ENCODE results near the gene FFAR1. TPM values are rescaled to one million over a fixed set of nuclear protein-coding genes. Genes with fewer than 3 reads are reported as not detected.

The FFAR1 gene
- polyA plus RNA-seq, 3 donors, result 0.04 TPM; not detected in 2

DNA sequence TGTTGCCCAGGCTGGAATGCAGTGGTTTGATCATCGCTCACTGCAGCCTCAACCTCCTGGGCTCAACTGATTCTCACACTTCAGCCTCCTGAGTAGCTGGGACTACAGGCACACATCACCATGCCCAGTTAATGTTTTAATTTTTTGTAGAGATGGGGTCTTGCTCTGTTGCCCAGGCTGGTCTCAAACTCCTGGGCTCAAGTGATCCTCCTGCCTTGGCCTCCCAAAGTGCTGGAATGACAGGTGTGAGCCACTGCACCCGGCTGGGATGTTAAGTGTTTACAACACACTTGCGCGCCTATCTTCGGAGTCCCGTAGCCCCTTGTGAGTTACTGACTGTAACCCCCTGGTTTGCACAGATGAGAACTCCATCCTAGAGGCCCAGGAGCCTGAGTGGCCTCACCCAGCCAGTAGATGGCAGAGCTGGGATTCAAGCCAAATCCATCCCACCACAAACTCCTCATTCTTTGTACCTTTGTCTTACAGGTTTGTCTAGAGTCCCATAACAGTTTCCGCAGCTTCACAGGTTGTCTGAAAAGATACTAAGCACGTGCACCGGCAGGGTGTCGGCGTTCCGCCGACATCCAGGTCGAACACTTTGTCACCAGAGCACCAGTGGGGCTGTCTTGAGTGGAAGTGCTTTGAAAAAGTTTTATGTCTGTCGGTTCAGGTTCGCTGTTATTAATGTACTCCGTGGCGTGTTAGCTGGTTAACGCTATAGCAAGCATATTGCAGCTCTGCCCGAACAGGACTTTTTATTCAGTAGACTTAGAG lies 41.0 kb upstream of the FFAR1 start:
- 92% methylated on average over 20 of the region's 20 CpGs for WGBS (ENCODE audit: insufficient coverage)
- Histone ChIP-seq H4K20me1 (ENCODE audit: insufficient read depth, low read length) (no peaks in the 10 kb centered on the region), H3K9ac (ENCODE audit: insufficient read depth, low read length, poor library complexity, severe bottlenecking) (no peak overlapping the region), H3K4me3 (replicated peaks in 1 of 3; ENCODE audit: low read depth in 2 of 3, low read length in 3 of 3) (no peak overlapping the region), H3K27me3 (ENCODE audit: control insufficient read depth in 2 of 2, insufficient read depth in 2 of 2, low read length in 2 of 2) (no peaks in the 10 kb centered on the region), H3K36me3 (replicated peaks in 1 of 2; ENCODE audit: control insufficient read depth in 1 of 2, insufficient read depth in 2 of 2, low read length in 2 of 2) (no peaks in the 10 kb centered on the region), H3K4me1 (ENCODE audit: control insufficient read depth in 1 of 2, insufficient read depth in 2 of 2, low read length in 2 of 2) (peaks cover 18 to 21% of the 10 kb centered on the region in 2 donors), H2AFZ (ENCODE audit: insufficient read depth, low read depth, low read length, poor library complexity, severe bottlenecking) (no peak overlapping the region), H3K79me2 (ENCODE audit: insufficient read depth, low read length) (no peaks in the 10 kb centered on the region), H3K4me2 (replicated peaks; ENCODE audit: extremely low read depth, low read length, poor library complexity, severe bottlenecking) (no peak overlapping the region), H3K9me3 (replicated peaks in 1 of 2; ENCODE audit: control insufficient read depth in 1 of 2, insufficient read depth in 1 of 2, low read length in 2 of 2) (no peaks in the 10 kb centered on the region), H3K27ac (ENCODE audit: low read depth in 1 of 2, low read length in 2 of 2) (peak overlapping the region in 1 of 2 donors; percentile 48)
- Mint-ChIP-seq H3K36me3 (peaks cover 0 to 6% of the 10 kb centered on the region in 2 donors), H3K9me3 (peaks cover 0 to 2% (median 0%) of the 10 kb centered on the region in 7 donors), H3K27ac (peak overlapping the region in 6 of 7 donors; percentile 73 to 88 (median 79)), H3K27me3 (ENCODE audit: low read depth in 3 of 3) (peaks cover 1 to 4% (median 3%) of the 10 kb centered on the region in 3 donors), H3K4me3 (peak overlapping the region in 1 of 2 donors; percentile 26), H3K4me1 (peaks cover 33% of the 10 kb centered on the region)
- DNase-seq, result no peak
- intact Hi-C loops (cut with micrococcal nuclease), result loop anchor here (1.0 to 10.0 kb wide), 3 partner anchors 13 to 48 kb away; partner anchors contain the start of gene FFAR3 (in 1 of the 2)
- TF ChIP-seq, protein P1, sequence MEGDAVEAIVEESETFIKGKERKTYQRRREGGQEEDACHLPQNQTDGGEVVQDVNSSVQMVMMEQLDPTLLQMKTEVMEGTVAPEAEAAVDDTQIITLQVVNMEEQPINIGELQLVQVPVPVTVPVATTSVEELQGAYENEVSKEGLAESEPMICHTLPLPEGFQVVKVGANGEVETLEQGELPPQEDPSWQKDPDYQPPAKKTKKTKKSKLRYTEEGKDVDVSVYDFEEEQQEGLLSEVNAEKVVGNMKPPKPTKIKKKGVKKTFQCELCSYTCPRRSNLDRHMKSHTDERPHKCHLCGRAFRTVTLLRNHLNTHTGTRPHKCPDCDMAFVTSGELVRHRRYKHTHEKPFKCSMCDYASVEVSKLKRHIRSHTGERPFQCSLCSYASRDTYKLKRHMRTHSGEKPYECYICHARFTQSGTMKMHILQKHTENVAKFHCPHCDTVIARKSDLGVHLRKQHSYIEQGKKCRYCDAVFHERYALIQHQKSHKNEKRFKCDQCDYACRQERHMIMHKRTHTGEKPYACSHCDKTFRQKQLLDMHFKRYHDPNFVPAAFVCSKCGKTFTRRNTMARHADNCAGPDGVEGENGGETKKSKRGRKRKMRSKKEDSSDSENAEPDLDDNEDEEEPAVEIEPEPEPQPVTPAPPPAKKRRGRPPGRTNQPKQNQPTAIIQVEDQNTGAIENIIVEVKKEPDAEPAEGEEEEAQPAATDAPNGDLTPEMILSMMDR (IDR thresholded peaks at IDR 0.05), result peak; percentile 41

DNA sequence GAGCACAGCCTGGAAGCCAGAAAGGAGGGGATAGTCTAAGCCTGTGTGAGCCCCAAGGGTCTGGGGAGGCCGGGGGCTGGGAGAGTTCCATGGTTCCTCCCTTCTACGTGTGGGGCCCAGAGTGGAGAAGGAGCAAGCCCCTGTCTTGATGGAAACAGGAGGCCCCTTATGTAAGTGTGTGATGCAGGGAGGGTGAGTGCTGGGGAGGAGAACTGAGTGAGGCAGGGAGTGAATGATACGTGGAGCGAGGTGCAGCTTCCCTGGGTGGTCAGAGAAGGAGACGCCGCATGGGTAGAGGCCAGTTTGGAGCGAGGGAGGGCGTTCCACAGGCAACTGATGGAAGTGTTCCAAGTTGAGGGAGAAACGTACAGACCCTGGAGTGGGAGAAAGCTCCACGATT lies 39.8 kb upstream of the FFAR1 start:
- peaks cover 18 to 21% of the 10 kb centered on the region in 2 donors for H3K4me1 ChIP-seq (ENCODE audit: control insufficient read depth in 1 of 2, insufficient read depth in 2 of 2, low read length in 2 of 2)
- H4K20me1 ChIP-seq (ENCODE audit: insufficient read depth, low read length), result no peaks in the 10 kb centered on the region
- H3K36me3 Mint-ChIP-seq, result peaks cover 0 to 6% of the 10 kb centered on the region in 2 donors
- no peaks in the 10 kb centered on the region for H3K27me3 ChIP-seq (ENCODE audit: control insufficient read depth in 2 of 2, insufficient read depth in 2 of 2, low read length in 2 of 2)
- TF ChIP-seq, protein P1 (IDR thresholded peaks at IDR 0.05), result no peak
- H3K4me3 ChIP-seq (replicated peaks in 1 of 3; ENCODE audit: low read depth in 2 of 3, low read length in 3 of 3), result no peak overlapping the region
- H3K9ac ChIP-seq (ENCODE audit: insufficient read depth, low read length, poor library complexity, severe bottlenecking), result no peak overlapping the region
- H3K4me3 Mint-ChIP-seq, result no peak overlapping the region
- peak overlapping the region in 3 of 7 donors; percentile 46 to 80 (median 57) for H3K27ac Mint-ChIP-seq
- intact Hi-C loops (cut with micrococcal nuclease), result loop anchor here (5.0 to 10.0 kb wide), 2 partner anchors 36 to 47 kb away; partner anchors contain the start of gene FFAR3 (in 1 of the 2)
- no peaks in the 10 kb centered on the region for H3K79me2 ChIP-seq (ENCODE audit: insufficient read depth, low read length)
- H3K9me3 Mint-ChIP-seq, result peaks cover 0 to 2% (median 0%) of the 10 kb centered on the region in 7 donors
- no peak overlapping the region for H3K27ac ChIP-seq (ENCODE audit: low read depth in 1 of 2, low read length in 2 of 2)
- no peak overlapping the region for H3K4me2 ChIP-seq (replicated peaks; ENCODE audit: extremely low read depth, low read length, poor library complexity, severe bottlenecking)
- H3K4me1 Mint-ChIP-seq, result peaks cover 34% of the 10 kb centered on the region
- 80% methylated on average over 10 of the region's 10 CpGs for WGBS (ENCODE audit: insufficient coverage)
- no peaks in the 10 kb centered on the region for H3K9me3 ChIP-seq (replicated peaks in 1 of 2; ENCODE audit: control insufficient read depth in 1 of 2, insufficient read depth in 1 of 2, low read length in 2 of 2)
- H3K27me3 Mint-ChIP-seq (ENCODE audit: low read depth in 3 of 3), result peaks cover 1 to 4% (median 3%) of the 10 kb centered on the region in 3 donors
- no peak overlapping the region for H2AFZ ChIP-seq (ENCODE audit: insufficient read depth, low read depth, low read length, poor library complexity, severe bottlenecking)
- no peak for DNase-seq
- H3K36me3 ChIP-seq (replicated peaks in 1 of 2; ENCODE audit: control insufficient read depth in 1 of 2, insufficient read depth in 2 of 2, low read length in 2 of 2), result no peaks in the 10 kb centered on the region
